ENCODE results near the gene TRMT61B. TPM values are rescaled to one million over a fixed set of nuclear protein-coding genes. Genes with fewer than 3 reads are reported as not detected.

The TRMT61B gene
- total and polyA plus RNA-seq, 2 of the 4 experiments (the other 2 are of a cell fraction): 5.7 to 6.6 TPM

DNA sequence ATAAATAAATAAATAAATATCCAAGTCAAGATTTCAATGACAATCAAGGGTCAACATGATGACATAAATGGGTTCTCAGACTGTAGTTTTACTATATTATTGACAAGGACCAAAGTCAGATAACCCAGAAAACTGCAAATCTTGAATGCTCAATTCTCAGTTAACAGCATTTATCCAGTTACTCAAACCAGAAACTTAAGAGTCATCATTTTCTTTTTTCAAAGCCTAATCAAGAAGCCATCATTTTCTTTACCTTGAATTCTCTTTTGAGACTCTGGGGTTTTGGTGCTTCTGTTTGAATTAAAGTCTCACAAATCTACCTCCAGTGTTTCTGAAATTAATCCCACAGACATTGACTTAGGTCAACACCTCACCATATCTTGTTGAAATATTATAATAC, 14.1 kb downstream of the TRMT61B start:
- Histone ChIP-seq H2AK9ac (replicated peaks; ENCODE audit: low read depth, low read length, poor library complexity) (no peak overlapping the region), H2BK20ac (ENCODE audit: low read depth, low read length) (no peak overlapping the region), H3K4me2 (ENCODE audit: low read depth, low read length) (no peak overlapping the region), H3K56ac (ENCODE audit: extremely low read depth, insufficient read depth, low read length) (no peak overlapping the region), H3K4me3 (ENCODE audit: insufficient read depth, low read depth, low read length) (no peak overlapping the region), H3K4me1 (ENCODE audit: control insufficient read depth, insufficient read depth, low read length) (peaks cover 2% of the 10 kb centered on the region; the same call in 1 of the 2 replicates), H3K9me1 (ENCODE audit: insufficient read depth, low read length) (no peaks in the 10 kb centered on the region), H4K91ac (ENCODE audit: insufficient read depth, low read depth, low read length) (no peak overlapping the region), H2BK5ac (ENCODE audit: low read depth, low read length, poor library complexity, severe bottlenecking) (no peak overlapping the region), H3K79me1 (ENCODE audit: low read depth in 1 of 2, low read length in 2 of 2) (peaks cover 5 to 9% of the 10 kb centered on the region in 2 experiments; a peak in 1 of 4 replicates), H2AFZ (replicated peaks; ENCODE audit: low read length, poor library complexity) (no peak overlapping the region), H3K4ac (ENCODE audit: low read depth, low read length) (no peak overlapping the region), H3K36me3 (ENCODE audit: control insufficient read depth, insufficient read depth, low read length) (peaks cover under 1% of the 10 kb centered on the region), H4K5ac (ENCODE audit: low read depth, low read length) (no peak overlapping the region), H3K9ac (ENCODE audit: low read depth, low read length) (no peak overlapping the region), H3K23ac (ENCODE audit: low read depth, low read length) (no peak overlapping the region), H3K9me3 (ENCODE audit: control insufficient read depth, insufficient read depth, low read length) (no peaks in the 10 kb centered on the region), H2BK15ac (ENCODE audit: low read depth, low read length) (no peak overlapping the region), H2AK5ac (ENCODE audit: low read depth, low read length) (no peak overlapping the region), H3K14ac (replicated peaks; ENCODE audit: low read depth, low read length) (no peak overlapping the region), H3K27me3 (ENCODE audit: control insufficient read depth, insufficient read depth, low read length) (no peaks in the 10 kb centered on the region), H3K27ac (ENCODE audit: insufficient read depth, low read length) (no peak overlapping the region), H4K8ac (ENCODE audit: low read depth in 2 of 2, low read length in 2 of 2) (no peak overlapping the region), H2BK120ac (ENCODE audit: low read depth, low read length) (no peak overlapping the region), H3K18ac (ENCODE audit: low read depth, low read length) (no peak overlapping the region), H4K20me1 (ENCODE audit: insufficient read depth, low read length) (no peaks in the 10 kb centered on the region)
- ATAC-seq (ENCODE audit: low read depth) (no peak), DNase-seq (no peak)
- ChIA-PET CTCF (no interaction called here), POLR2A (ENCODE audit: unreplicated experiment) (no interaction called here)
- BruUV-seq (replicated peaks): no TSS peak
- dilution Hi-C loops (cut with HindIII; ENCODE audit: low sequenced_read_pairs, unreplicated experiment): no loop called here
- intact Hi-C loops (cut with micrococcal nuclease): no loop called here
- in situ Hi-C loops (cut with MboI; ENCODE audit: low sequenced_read_pairs): no loop called here
- TF ChIP-seq RAD21 (IDR thresholded peaks at IDR 0.05; ENCODE audit: low read length) (no peak), NFE2L2 (IDR thresholded peaks at IDR 0.05; ENCODE audit: low read depth, low read length) (no peak), MAZ (IDR thresholded peaks at IDR 0.05; ENCODE audit: borderline replicate concordance, low read depth, low read length) (no peak), SMC3 (IDR thresholded peaks at IDR 0.05; ENCODE audit: low read depth, low read length) (no peak), POLR2A (IDR thresholded peaks at IDR 0.05; ENCODE audit: low read depth, low read length) (no peak), BHLHE40 (IDR thresholded peaks at IDR 0.05; ENCODE audit: low read depth, low read length) (no peak), CHD1 (IDR thresholded peaks at IDR 0.05; ENCODE audit: low read depth, low read length) (no peak), RCOR1 (IDR thresholded peaks at IDR 0.05; ENCODE audit: insufficient replicate concordance, low read length) (no peak), RFX5 (IDR thresholded peaks at IDR 0.05; ENCODE audit: low read depth, low read length) (no peak), MAFK (IDR thresholded peaks at IDR 0.05; ENCODE audit: low read depth, low read length) (no peak)
- TF ChIP-seq, protein P1, sequence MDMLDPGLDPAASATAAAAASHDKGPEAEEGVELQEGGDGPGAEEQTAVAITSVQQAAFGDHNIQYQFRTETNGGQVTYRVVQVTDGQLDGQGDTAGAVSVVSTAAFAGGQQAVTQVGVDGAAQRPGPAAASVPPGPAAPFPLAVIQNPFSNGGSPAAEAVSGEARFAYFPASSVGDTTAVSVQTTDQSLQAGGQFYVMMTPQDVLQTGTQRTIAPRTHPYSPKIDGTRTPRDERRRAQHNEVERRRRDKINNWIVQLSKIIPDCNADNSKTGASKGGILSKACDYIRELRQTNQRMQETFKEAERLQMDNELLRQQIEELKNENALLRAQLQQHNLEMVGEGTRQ (IDR thresholded peaks at IDR 0.05; ENCODE audit: low read depth, low read length): no peak
- TF ChIP-seq, protein P2, sequence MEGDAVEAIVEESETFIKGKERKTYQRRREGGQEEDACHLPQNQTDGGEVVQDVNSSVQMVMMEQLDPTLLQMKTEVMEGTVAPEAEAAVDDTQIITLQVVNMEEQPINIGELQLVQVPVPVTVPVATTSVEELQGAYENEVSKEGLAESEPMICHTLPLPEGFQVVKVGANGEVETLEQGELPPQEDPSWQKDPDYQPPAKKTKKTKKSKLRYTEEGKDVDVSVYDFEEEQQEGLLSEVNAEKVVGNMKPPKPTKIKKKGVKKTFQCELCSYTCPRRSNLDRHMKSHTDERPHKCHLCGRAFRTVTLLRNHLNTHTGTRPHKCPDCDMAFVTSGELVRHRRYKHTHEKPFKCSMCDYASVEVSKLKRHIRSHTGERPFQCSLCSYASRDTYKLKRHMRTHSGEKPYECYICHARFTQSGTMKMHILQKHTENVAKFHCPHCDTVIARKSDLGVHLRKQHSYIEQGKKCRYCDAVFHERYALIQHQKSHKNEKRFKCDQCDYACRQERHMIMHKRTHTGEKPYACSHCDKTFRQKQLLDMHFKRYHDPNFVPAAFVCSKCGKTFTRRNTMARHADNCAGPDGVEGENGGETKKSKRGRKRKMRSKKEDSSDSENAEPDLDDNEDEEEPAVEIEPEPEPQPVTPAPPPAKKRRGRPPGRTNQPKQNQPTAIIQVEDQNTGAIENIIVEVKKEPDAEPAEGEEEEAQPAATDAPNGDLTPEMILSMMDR (conservative IDR thresholded peaks at IDR 0.05; ENCODE audit: low read depth, low read length): no peak
- TF ChIP-seq, protein P3, sequence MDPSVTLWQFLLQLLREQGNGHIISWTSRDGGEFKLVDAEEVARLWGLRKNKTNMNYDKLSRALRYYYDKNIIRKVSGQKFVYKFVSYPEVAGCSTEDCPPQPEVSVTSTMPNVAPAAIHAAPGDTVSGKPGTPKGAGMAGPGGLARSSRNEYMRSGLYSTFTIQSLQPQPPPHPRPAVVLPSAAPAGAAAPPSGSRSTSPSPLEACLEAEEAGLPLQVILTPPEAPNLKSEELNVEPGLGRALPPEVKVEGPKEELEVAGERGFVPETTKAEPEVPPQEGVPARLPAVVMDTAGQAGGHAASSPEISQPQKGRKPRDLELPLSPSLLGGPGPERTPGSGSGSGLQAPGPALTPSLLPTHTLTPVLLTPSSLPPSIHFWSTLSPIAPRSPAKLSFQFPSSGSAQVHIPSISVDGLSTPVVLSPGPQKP (IDR thresholded peaks at IDR 0.05; ENCODE audit: borderline replicate concordance, low read depth, low read length): no peak
